H9 (cell line): Measurements from ENCODE around the gene TIPIN. TPM values are rescaled to one million over a fixed set of nuclear protein-coding genes. Genes with fewer than 3 reads are reported as not detected.
"Not testable (repeated sequence)": the region's sequence is repeated elsewhere in the genome, so short reads cannot be mapped to it uniquely, and the experiment has no call there.

Experiments used
- DNase-seq: peaks from one replicate; pipeline ENCODE4 v3.0.0-alpha.2; 2017
- H2AFZ ChIP-seq: one replicate; pipeline ENCODE4 v1.6.1; 2013; ENCODE audit warnings: mild to moderate bottlenecking, low read length, control low read depth, moderate library complexity
- H2AK5ac ChIP-seq: 2 replicates; pipeline ENCODE4 v1.6.1; 2013; ENCODE audit warnings: low read length, control low read depth, mixed read lengths; ENCODE audit not compliant: insufficient read length
- H2BK120ac ChIP-seq: one replicate; pipeline ENCODE4 v1.6.1; 2013; ENCODE audit warnings: low read depth, mild to moderate bottlenecking, low read length, control low read depth, inconsistent platforms; ENCODE audit not compliant: poor library complexity, severe bottlenecking
- H2BK12ac ChIP-seq: 2 replicates; pipeline ENCODE4 v1.6.1; 2013; ENCODE audit warnings: low read length, control low read depth, mixed read lengths, low read depth; ENCODE audit not compliant: insufficient read length
- H2BK15ac ChIP-seq: 2 replicates; pipeline ENCODE4 v1.6.1; 2013; ENCODE audit warnings: low read depth, low read length, control low read depth
- H2BK20ac ChIP-seq: one replicate; pipeline ENCODE4 v1.6.1; 2013; ENCODE audit warnings: low read depth, mild to moderate bottlenecking, low read length, control low read depth, inconsistent platforms; ENCODE audit not compliant: poor library complexity, severe bottlenecking
- H2BK5ac ChIP-seq: 2 replicates; pipeline ENCODE4 v1.6.1; 2013; ENCODE audit warnings: low read length, control low read depth, mixed read lengths; ENCODE audit not compliant: insufficient read length
- H3K14ac ChIP-seq: 2 replicates; pipeline ENCODE4 v1.6.1; 2013; ENCODE audit warnings: low read length, control low read depth; ENCODE audit not compliant: insufficient read depth
- H3K18ac ChIP-seq: 2 replicates; pipeline ENCODE4 v1.6.1; 2013; ENCODE audit warnings: low read depth, mild to moderate bottlenecking, mixed read lengths, low read length, control low read depth; ENCODE audit not compliant: insufficient read length
- H3K23ac ChIP-seq: 2 replicates; pipeline ENCODE4 v1.6.1; 2013; ENCODE audit warnings: low read length, control low read depth, mixed read lengths, low read depth; ENCODE audit not compliant: insufficient read length
- H3K23me2 ChIP-seq: 2 replicates; pipeline ENCODE4 v1.6.1; 2013; ENCODE audit warnings: low read depth, mild to moderate bottlenecking, mixed read lengths, low read length, control low read depth; ENCODE audit not compliant: insufficient read length, poor library complexity, severe bottlenecking
- H3K27ac ChIP-seq: 2 replicates; pipeline ENCODE4 v1.5.1; 2013; ENCODE audit warnings: low read length, control low read depth, mixed read lengths, low read depth; ENCODE audit not compliant: insufficient read length
- H3K27me3 ChIP-seq: 2 replicates; pipeline ENCODE4 v1.6.1; 2013; ENCODE audit warnings: low read length, control low read depth, inconsistent platforms; ENCODE audit not compliant: insufficient read depth
- H3K4ac ChIP-seq: 2 replicates; pipeline ENCODE4 v1.6.1; 2013; ENCODE audit warnings: low read depth, mild to moderate bottlenecking, control low read depth, inconsistent platforms, low read length, moderate library complexity
- H3K4me1 ChIP-seq: 2 replicates; pipeline ENCODE4 v1.6.1; 2013; ENCODE audit warnings: low read length, control low read depth, inconsistent platforms; ENCODE audit not compliant: insufficient read depth
- H3K4me2 ChIP-seq: 2 replicates; pipeline ENCODE4 v1.6.1; 2013; ENCODE audit warnings: low read length, control low read depth, mixed read lengths; ENCODE audit not compliant: insufficient read length, insufficient read depth
- H3K56ac ChIP-seq: 2 replicates; pipeline ENCODE4 v1.6.1; 2013; ENCODE audit warnings: low read depth, mild to moderate bottlenecking, mixed read lengths, low read length, control low read depth; ENCODE audit not compliant: insufficient read length
- H3K79me1 ChIP-seq: 2 replicates; pipeline ENCODE4 v1.6.1; 2013; ENCODE audit warnings: low read depth, mild to moderate bottlenecking, moderate library complexity, low read length, control low read depth, inconsistent platforms; ENCODE audit not compliant: insufficient read depth, poor library complexity, severe bottlenecking
- H3K79me2 ChIP-seq: 2 replicates; pipeline ENCODE4 v1.6.1; 2013; ENCODE audit warnings: low read length, control low read depth, inconsistent platforms; ENCODE audit not compliant: insufficient read depth
- H3K9ac ChIP-seq: 2 replicates; pipeline ENCODE4 v1.6.1; 2013; ENCODE audit warnings: low read length, control low read depth, mixed read lengths; ENCODE audit not compliant: insufficient read length; ENCODE audit errors: extremely low read depth
- H3K9me3 ChIP-seq: one replicate; pipeline ENCODE4 v1.6.1; 2013; ENCODE audit warnings: low read depth, low read length, inconsistent platforms; ENCODE audit not compliant: control insufficient read depth
- H3T11ph ChIP-seq: one replicate; pipeline ENCODE4 v1.6.1; 2013; ENCODE audit warnings: mild to moderate bottlenecking, low read length, control low read depth, inconsistent platforms
- H4K20me1 ChIP-seq: one replicate; pipeline ENCODE4 v1.6.1; 2013; ENCODE audit not compliant: control insufficient read depth, insufficient read length, insufficient read depth
- H4K5ac ChIP-seq: 2 replicates; pipeline ENCODE4 v1.6.1; 2013; ENCODE audit warnings: low read depth, mild to moderate bottlenecking, mixed read lengths, low read length, control low read depth; ENCODE audit not compliant: insufficient read length
- H4K8ac ChIP-seq: replicated peaks from 2 replicates; pipeline ENCODE4 v1.6.1; 2013; ENCODE audit warnings: low read length, control low read depth, mixed read lengths, low read depth; ENCODE audit not compliant: insufficient read length
- H4K91ac ChIP-seq: 2 replicates; pipeline ENCODE4 v1.6.1; 2013; ENCODE audit warnings: low read depth, mild to moderate bottlenecking, moderate library complexity, mixed read lengths, low read length, control low read depth; ENCODE audit not compliant: insufficient read length
- H3K27ac Mint-ChIP-seq, 3 experiments: 2 replicates in 2 of 3; 3 replicates in 1 of 3; pipeline ENCODE4 v1.8.0; 2020 to 2021; ENCODE audit warnings: mixed read lengths in 3 of 3, mild to moderate bottlenecking in 1 of 3, moderate library complexity in 1 of 3
- H3K27me3 Mint-ChIP-seq: 2 replicates; pipeline ENCODE4 v1.8.0; 2021; ENCODE audit warnings: low read depth, mild to moderate bottlenecking, moderate library complexity, mixed read lengths
- H3K36me3 Mint-ChIP-seq, 3 experiments: 2 replicates in 2 of 3; 3 replicates in 1 of 3; pipeline ENCODE4 v1.8.0; 2020 to 2021; ENCODE audit warnings: low read depth in 3 of 3, mixed read lengths in 3 of 3; ENCODE audit not compliant: insufficient read depth in 1 of 3
- H3K4me1 Mint-ChIP-seq, 2 experiments: 2 replicates each; pipeline ENCODE4 v1.8.0; 2020; ENCODE audit warnings: mixed read lengths in 2 of 2
- H3K4me3 Mint-ChIP-seq, 2 experiments: 2 replicates in 1 of 2; 3 replicates in 1 of 2; pipeline ENCODE4 v1.8.0; 2020 to 2021; ENCODE audit warnings: mild to moderate bottlenecking in 2 of 2, mixed read lengths in 2 of 2, moderate library complexity in 1 of 2
- H3K9me3 Mint-ChIP-seq, 2 experiments: 2 replicates in 1 of 2; 3 replicates in 1 of 2; pipeline ENCODE4 v1.8.0; 2020; ENCODE audit warnings: mild to moderate bottlenecking in 2 of 2, mixed read lengths in 2 of 2, moderate library complexity in 1 of 2
- CTCF ChIP-seq: fragments of 200-600 bp; sonication (generic); conservative IDR thresholded peaks from 3 replicates; pipeline ENCODE4 v1.8.0; 2021; ENCODE audit warnings: antibody characterized with exemption, mild to moderate bottlenecking
- WGBS: extraction: QIAGEN DNeasy Blood & Tissue Kit; methylation state at CpG from one replicate; pipeline ENCODE4 v1.1.7; 2013; ENCODE audit warnings: missing lambda C conversion rate, low lambda C conversion rate, mixed read lengths; ENCODE audit not compliant: insufficient read length; ENCODE audit errors: extremely low coverage; 5-methylcytosine and 5-hydroxymethylcytosine counted together
- total RNA-seq: library from RNA; stranded (reverse); gene quantifications from 2 replicates; pipeline ENCODE4 v1.2.1, GENCODE V29; 2021

Gene TIPIN
- total RNA-seq, 1 experiment from 2014 or later, result 26.9 TPM

GRCh38 chr15:66386204-66387123, 30.0 kb upstream of the TIPIN start, which contains the start of gene MAP2K1:
Gene MAP2K1 (plus strand): TSS chr15:66386912. CDS start chr15:66387348, 436 bp downstream.
- H3K4me1 ChIP-seq, result no peaks in the 10 kb centered on the region
- no peaks in the 10 kb centered on the region for H4K20me1 ChIP-seq
- H3K27me3 Mint-ChIP-seq, result no peaks in the 10 kb centered on the region
- H3K27ac Mint-ChIP-seq, result peak within 1 kb of the TSS; percentile 94 to 98 (median 96)
- peak within 1 kb of the TSS; percentile 52 for H3K18ac ChIP-seq
- no peak within 1 kb of the TSS for H3K56ac ChIP-seq
- H2AFZ ChIP-seq, result no peak within 1 kb of the TSS
- peak within 1 kb of the TSS; percentile 78 for H3K9ac ChIP-seq
- no peak within 1 kb of the TSS for H2BK5ac ChIP-seq
- peaks cover 10% of the 10 kb centered on the region for H3K23me2 ChIP-seq
- H2BK15ac ChIP-seq, result no peak within 1 kb of the TSS
- no peak within 1 kb of the TSS for H4K8ac ChIP-seq
- DNase-seq, result peak; percentile 97
- TF ChIP-seq CTCF, result peak; percentile 71
- H3K27me3 ChIP-seq, result no peaks in the 10 kb centered on the region
- H3K79me2 ChIP-seq, result peaks cover 28% of the 10 kb centered on the region; the same call in 1 of the 2 replicates
- H4K91ac ChIP-seq, result no peak within 1 kb of the TSS
- no peak within 1 kb of the TSS for H2AK5ac ChIP-seq
- H3K23ac ChIP-seq, result no peak within 1 kb of the TSS
- peak within 1 kb of the TSS; percentile 86 to 94 for H3K4me3 Mint-ChIP-seq
- no peak within 1 kb of the TSS for H3K27ac ChIP-seq
- peak within 1 kb of the TSS; percentile 99 for H3K4me2 ChIP-seq
- H4K5ac ChIP-seq, result peak within 1 kb of the TSS; percentile 86
- peak within 1 kb of the TSS; percentile 77 for H3K14ac ChIP-seq
- WGBS, result no CpG with 5 or more reads among the region's 69 CpGs
- no peak within 1 kb of the TSS for H2BK120ac ChIP-seq
- no peaks in the 10 kb centered on the region for H3K79me1 ChIP-seq
- no peak within 1 kb of the TSS for H2BK20ac ChIP-seq
- peaks cover 28 to 33% of the 10 kb centered on the region in 2 experiments for H3K4me1 Mint-ChIP-seq
- no peaks in the 10 kb centered on the region for H3K9me3 ChIP-seq
- H3K9me3 Mint-ChIP-seq, result no peaks in the 10 kb centered on the region
- H3T11ph ChIP-seq, result no peak within 1 kb of the TSS
- no peak within 1 kb of the TSS for H2BK12ac ChIP-seq
- peaks cover 3 to 5% (median 4%) of the 10 kb centered on the region in 3 experiments; a peak in 4 of 7 replicates for H3K36me3 Mint-ChIP-seq
- H3K4ac ChIP-seq, result no peak within 1 kb of the TSS

GRCh38 chr15:66381376-66381775, 24.9 kb upstream of the TIPIN start:
- H3K18ac ChIP-seq, H4K20me1 ChIP-seq, H3K23ac ChIP-seq, H3K27me3 ChIP-seq, H3K9me3 Mint-ChIP-seq, H3K79me2 ChIP-seq, H2BK12ac ChIP-seq, H4K8ac ChIP-seq, DNase-seq, H3K4me3 Mint-ChIP-seq, H3K23me2 ChIP-seq, H3K36me3 Mint-ChIP-seq, H2BK120ac ChIP-seq, H3K9ac ChIP-seq, H3K56ac ChIP-seq, H3K27ac Mint-ChIP-seq, H2BK15ac ChIP-seq, H2BK5ac ChIP-seq, H3K27me3 Mint-ChIP-seq, H3K27ac ChIP-seq, H2AK5ac ChIP-seq, H3T11ph ChIP-seq, H3K4me1 ChIP-seq, H3K14ac ChIP-seq, H3K4ac ChIP-seq, H3K4me1 Mint-ChIP-seq, H3K79me1 ChIP-seq, H4K5ac ChIP-seq, H4K91ac ChIP-seq, H2BK20ac ChIP-seq, H3K4me2 ChIP-seq, H3K9me3 ChIP-seq, H2AFZ ChIP-seq: not testable (repeated sequence)
- WGBS, result no CpG with 5 or more reads among the region's 2 CpGs
